ENCODE measurements around the gene PBX1.

PBX1 gene

DNA sequence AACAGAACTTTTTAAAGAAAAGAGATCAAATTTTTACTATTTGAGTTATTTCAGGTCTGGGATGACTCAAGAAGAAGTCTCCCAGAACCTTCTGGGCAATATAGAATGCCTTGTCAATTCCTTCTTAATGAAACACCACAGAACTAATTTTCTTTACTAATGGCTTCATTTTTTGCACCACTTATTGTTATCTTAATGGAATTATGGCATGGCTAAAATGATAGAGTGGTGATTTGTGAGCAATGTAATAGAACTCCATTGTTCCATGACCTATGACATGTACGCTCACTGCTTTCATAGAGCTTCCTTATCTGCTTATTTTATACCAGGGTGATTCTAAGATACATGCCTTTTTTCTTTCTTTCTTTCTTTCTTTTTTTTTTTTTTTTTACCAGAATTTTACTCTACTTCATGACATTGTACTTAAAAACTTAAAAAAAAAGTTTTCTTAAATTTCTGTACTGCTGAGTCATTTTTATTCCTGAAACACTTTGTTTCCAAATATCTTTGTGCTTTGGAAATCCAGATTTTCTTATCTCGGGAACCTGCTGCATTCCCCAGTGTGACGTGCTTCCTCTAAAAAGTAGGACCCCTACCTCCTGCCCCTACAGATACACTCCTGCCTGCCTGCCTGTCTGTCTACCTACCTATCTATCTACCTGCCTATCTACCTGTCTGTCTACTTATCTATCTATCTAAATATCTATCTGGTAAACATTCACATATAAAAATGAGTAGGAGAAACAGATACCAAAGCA lies 284.9 kb downstream of the PBX1 start:
- no peak for FAIRE-seq
- no peak for DNase-seq (ENCODE audit: insufficient read length, low spot score)

DNA sequence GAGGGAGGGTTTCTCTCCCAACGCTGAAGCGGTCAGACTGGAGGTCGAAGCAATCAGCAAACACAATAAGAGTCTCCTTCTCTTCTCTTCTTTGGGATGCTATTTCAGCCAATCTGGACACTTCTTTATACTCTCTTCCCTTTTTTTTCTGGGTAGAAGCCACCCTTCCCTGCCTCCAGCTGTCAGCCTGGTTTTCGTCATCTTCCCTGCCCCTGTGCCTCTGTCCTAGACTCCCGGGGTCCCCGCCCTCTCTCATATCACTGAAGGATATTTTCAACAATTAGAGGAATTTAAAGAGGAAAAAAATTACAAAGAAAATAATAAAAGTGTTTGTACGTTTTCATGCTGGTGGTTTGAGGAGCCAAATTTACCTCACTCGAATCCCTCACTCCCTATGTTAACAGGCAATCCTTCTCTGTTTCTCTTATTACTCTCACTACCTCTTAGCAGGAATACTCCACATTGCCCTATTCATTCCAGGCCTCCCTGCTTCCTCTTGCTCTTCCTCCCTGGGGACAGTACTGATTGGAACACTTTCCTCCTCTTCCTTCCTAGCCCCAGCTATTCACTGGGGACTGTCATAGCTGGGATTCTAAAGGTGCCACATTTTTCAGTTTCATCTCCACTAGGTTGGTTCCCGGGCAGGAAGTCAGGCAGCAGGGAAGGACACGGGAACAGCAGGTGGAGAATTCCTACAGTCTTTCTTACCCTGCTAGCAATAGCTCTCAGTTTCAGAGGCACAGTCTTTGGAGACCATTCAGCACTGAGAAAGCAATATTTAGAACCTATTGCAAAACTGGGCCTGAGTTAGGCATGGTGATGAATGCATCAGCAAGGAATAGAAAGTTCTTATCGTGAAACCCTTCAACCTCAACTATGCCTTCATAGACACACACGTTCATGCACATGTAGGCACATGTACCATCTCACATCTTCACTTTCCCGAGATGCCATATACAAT lies 288.0 kb downstream of the PBX1 start:
- DNase-seq (ENCODE audit: insufficient read length, low spot score) (no peak), FAIRE-seq (no peak)

DNA sequence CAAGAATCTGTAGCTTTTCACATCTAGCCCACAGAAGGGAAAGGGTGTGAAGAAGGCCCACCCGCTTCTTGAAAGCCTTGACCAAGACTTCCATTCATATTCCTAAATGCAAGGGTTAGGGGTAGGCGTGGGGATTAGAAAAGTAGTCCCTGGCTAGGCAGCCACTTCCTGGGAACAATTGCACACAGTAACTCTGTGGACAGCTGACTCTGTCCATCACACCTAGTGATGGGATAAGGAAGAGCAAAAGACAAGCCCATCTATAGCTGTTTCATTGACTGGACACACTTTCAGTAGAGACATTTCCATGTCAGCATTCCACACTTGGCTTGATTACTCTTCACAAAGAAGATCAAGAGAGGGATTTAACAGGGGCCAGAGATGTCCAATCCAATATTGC lies 294.2 kb downstream of the PBX1 start:
- DNase-seq (ENCODE audit: insufficient read length, low spot score) = no peak
- no peak for FAIRE-seq

DNA sequence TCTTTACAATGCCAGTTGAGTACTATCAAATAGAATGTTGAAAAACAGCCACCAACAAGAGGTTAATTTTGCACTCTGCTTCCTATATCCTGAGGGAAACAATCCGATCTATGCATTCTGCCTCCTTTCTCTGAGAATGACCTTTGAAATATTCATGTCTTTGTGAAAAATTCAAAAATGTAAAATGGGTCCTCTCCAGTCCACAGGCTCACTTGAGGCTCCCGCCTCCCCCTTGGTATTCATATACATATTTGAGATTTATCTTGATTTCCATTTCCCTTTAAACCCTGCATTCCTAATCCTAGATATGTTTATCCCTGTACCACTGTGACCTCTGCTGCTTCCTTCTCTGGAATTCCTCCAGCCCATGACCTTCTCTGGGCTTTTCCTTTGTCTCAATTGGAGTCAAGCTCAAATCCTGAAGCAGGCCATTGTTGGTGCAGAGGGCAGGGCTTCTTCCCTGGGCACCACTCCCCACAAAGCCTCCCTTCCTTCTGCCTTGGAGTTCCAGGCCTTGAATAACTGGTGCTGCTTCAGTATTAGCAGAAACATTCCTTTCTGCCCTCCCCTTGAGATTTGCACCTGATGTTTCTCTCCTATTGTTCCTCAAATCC lies 296.8 kb downstream of the PBX1 start:
- no peak for FAIRE-seq
- no peak for DNase-seq (ENCODE audit: insufficient read length, low spot score)

DNA sequence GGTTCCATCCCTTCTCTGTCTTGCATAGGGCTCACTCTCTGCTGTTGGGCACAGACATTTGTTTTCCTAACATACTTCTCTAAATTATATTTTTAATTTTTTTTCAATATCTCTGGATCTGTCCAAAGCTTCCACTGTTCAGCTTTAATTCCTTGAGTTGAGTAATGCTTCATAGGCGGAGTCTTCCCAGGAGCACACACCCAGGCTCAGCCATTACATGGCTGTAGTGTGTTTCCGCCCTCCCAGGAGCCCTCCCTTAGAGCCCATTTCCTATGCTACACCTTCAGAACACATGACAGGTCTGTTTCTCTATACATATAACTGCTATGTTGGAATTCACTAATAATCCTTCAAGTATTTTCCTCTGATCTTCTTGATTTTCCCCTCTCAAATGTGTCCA lies 297.4 kb downstream of the PBX1 start:
- no peak for FAIRE-seq

DNA sequence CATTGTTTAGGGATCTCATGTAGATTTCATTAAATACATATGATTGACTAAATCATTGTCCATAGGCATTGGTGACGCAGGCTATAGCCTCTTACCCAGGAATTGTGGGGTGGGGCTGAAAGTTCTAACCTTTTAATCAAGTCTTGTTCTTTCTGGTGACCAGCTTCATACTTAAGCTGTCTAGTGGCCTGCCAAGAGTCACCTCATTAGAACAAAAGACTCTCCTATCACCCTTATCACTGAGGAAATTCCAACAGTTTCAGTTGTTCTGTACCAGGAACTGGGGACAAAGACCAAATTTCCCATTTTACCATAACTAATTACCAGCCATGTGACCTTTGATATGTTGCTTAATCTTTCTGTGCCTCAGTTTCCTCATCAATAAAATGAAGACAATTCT lies 298.5 kb downstream of the PBX1 start:
- DNase-seq (ENCODE audit: insufficient read length, low spot score) (no peak), FAIRE-seq (no peak)

More for the DNA sequence above, 297.4 kb downstream of the PBX1 start:
- DNase-seq (ENCODE audit: insufficient read length, low spot score) = no peak

DNA sequence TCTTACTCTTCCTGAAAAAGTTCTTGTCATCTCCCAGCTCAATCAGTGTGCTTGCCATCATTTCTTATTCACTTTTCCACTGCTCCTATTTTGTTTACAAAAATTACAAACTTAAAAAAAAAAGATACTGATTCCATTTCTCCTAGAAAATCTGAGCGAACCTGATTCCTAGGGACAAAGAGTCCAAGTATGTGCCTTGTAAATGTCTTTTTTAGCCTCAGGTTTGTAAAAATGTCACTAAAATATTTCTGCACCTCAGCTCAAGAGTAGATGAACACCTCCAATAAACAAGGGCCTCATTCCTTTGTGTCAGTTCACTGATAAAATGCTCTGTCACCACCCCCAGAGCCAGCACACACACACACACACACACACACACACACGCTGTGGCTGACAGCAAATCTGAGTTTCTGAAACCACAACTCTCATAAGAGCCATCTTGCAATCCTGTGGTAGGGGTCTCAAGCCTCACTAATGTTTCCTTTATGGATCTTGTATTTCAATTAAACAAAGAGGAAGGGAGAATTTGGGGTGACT lies 299.2 kb downstream of the PBX1 start:
- DNase-seq (ENCODE audit: insufficient read length, low spot score) (no peak), FAIRE-seq (no peak)

DNA sequence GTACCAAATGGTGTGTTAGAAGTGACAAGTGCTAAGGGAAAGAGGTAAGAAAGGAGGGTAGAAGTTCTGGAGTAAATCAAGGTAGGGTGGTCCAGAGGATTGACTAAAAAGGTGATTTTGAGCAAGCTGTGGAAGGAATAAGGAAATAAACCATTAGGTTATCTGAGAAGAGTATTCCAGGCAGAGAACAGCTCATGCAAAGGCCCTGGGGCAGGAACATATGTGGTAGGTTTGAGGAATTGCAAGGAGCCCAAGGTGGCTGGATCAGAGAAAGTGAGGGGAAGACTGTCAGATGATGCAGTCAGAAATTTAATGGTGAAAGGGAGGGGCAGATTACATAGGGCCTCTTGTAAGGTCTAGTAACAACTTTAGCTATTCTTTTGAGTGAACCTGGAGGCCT lies 302.6 kb downstream of the PBX1 start:
- no peak for FAIRE-seq
- no peak for DNase-seq (ENCODE audit: insufficient read length, low spot score)

DNA sequence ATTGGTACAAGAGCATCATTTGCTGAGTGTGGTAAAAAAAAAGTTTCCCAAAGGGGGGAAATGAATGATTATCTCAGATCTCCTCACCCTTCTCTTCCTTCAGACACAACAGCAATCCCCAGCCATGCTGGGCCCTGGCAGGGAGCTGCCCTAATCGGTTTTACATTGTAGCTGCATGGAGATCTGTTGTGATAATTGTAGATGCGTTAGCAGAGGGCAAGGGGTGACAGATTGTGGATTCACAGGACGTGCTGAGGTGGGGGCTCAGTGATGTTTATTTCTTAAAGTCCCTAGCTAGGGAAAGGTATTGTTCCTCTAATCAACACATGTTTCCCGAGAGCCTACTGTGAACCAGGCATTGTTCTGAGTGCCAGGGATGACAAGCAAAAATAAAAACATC lies 304.1 kb downstream of the PBX1 start:
- FAIRE-seq (no peak), DNase-seq (ENCODE audit: insufficient read length, low spot score) (no peak)

DNA sequence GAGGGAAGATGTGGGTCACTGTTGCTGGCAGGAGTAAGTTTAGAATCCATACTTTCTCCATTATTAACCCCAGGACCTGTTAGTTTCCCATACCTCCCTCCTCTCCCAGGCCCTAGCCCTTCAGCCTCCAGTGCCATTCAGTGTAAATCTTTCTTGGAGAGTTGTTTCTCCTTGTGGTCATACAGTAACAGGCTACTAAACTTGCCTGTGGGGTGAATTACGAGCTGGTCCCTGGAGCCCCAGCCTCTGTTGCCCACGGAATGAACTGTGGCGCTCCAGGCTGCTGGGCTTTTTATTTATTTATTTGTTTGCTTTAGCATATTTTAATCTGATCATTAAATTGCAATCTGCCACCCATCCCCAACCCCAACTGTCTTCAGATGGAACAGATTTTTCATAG lies 305.2 kb downstream of the PBX1 start:
- FAIRE-seq (no peak), DNase-seq (ENCODE audit: insufficient read length, low spot score) (no peak)

DNA sequence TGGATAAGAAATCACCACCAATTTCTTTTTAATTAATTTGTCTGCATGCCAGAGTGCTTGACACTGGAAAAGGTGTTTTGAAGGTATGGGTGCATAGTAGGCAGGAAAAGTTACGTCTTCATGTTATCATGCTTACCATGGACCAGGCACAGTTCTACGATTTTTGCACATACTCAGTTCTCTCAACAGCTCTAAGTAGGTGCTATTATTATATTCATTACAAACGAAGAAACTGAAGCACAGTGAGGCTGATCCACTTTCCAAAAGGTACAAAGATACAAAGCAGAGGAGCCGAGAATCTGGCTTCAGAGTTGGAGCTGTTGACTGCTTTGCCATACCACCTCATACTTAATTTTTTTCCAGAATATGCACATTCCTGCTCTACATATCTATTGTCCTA lies 306.4 kb downstream of the PBX1 start:
- FAIRE-seq = no peak

DNA sequence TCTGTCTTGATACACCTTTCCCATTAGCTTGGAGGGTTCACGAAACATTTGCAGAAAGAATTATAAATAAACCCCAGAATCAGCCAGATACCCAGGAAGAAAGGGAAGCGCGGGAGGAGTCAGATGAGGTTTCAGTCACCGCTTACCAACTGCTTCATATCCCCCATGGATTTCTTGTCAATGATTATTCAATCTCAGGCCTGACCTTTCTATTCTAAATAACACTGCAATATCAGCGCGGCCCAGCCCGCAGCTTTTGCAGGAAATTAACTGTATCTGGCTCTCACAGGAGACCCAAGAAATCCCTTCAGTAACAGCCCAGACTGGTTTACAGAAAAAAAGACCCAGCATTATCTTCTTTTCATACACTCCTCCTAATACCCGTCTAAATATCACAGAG lies 308.6 kb downstream of the PBX1 start:
- FAIRE-seq (no peak), DNase-seq (ENCODE audit: insufficient read length, low spot score) (no peak)

More for the DNA sequence above, 306.4 kb downstream of the PBX1 start:
- DNase-seq (ENCODE audit: insufficient read length, low spot score) = no peak

DNA sequence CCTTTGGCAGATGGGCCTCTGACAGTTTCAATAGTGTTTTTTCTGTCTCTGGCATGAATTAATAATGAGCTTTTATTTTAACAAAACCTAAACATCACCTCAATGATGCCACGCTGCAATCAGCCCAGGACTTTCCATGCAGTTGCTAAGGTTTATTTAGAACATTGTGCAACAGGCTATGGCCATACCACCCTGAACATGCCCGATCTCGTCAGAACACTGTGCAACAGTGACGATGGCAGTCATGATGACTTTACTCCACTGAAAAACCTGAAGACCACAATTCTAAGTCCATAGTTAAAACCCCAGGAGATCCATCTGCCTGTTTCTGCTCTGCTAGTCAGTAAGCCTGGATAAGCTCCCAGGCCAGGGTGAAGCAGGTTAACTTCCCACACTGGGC lies 310.0 kb downstream of the PBX1 start:
- DNase-seq (ENCODE audit: insufficient read length, low spot score) (no peak), FAIRE-seq (no peak)

DNA sequence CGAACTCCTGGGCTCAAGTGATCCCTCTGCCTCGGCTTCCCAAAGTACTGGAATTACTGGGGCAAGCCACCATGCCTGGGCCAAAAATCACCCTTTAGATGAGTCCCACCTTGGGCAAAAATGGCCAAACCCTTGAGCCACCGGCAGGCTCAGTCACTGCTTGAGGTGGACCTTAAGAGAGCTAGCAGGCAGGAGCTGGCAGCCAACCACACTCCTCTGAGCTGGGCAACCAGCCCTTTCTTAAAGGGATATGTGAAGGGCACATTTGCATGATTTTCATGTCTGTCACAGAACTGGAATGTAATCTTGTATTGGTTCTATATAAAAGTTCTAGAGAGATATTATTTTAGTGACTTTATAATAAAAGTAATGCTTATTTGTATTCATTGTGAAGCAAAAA lies 316.5 kb downstream of the PBX1 start:
- FAIRE-seq = no peak
- DNase-seq (ENCODE audit: insufficient read length, low spot score) = no peak

DNA sequence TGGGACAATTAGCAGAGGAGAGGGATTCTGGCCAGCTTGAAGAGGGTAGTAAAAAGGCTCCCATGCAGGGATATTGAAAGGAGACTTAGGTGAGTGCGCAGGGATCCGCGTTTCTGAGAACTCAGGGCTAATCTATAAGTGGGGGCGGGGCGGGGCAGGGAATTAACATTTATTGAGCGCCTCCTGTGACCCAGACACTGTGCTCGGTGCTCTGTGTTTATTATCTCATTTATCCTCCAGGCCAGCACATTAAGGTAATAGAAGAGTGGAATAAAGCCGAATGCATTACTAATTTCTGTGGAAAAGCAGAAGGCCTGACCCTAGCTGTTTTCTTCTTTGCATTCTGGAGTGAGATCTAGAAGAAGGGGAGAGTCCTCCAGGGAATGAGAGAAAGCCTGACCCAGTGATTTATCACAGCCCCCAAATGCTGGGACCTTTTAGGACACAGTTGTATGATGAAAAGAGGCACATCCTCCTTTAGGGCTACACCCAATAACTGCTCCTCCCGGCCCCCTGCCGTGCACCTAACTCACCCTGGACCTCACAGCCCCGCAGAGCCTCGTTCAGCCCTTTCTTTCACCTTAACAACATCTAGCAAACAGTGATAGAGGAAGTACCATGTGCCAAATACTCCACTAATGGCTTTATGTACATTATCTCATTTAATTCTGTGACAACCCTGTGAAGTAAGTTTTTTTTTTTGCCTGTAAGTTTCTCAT lies 317.6 kb downstream of the PBX1 start:
- FAIRE-seq = no peak
- no peak for DNase-seq (ENCODE audit: insufficient read length, low spot score)

DNA sequence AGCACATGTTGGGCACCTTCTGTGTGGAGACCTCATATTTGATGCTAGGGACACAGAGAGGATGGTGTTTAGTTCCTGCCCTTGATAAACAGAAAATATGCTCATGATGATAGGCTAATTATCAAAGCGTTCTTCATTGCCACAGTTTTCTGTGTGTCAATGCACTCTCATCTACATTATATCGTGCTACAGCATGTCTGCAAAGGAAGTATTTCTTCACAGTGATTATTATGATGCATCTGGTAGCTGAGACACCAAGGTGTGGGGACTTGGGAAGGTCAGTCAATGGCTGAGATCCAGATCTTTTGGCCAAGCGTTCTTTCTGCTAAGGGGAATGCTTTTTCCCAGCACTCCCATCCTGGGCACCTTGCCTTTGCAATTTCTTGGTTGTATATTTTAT lies 321.2 kb downstream of the PBX1 start:
- FAIRE-seq = no peak
- no peak for DNase-seq (ENCODE audit: insufficient read length, low spot score)

DNA sequence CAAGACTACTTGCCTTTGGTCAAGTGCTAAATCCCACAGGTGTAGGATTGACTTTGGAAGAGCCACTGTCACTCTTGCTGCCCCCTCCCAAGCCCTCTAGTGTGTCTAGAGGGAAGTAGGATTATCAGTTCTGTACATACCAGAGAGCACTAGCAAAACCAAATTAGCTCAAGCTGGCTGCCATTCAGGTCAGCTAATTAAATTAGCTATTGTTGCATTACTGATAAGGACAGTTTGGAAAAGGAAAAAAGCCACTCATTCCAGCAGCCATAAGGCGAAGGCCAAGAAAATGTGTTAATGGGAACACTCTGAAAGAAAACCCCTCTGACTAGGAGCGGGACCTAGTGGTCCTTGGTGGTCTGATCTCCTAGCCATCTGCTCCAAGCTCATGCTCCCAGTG lies 321.7 kb downstream of the PBX1 start:
- DNase-seq (ENCODE audit: insufficient read length, low spot score) (no peak), FAIRE-seq (no peak)

DNA sequence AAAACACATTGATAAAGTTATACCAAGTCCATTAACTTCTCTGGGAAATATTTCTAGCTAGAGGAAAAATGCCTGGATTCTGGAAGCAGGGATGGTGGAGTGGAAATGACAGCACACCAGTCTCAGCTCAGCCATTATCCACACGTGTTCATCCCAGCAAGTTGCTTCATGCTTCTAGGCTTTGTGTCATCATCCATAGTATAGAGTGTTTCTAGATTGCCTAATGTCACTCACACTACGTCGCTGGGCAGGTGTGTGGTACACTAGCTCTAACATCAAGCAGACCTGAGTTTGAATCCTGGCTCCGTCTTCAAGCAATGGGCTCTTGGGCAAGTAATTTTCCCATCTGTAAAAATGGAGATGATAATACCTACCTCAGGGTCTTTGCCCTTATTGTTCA lies 326.3 kb downstream of the PBX1 start:
- FAIRE-seq = no peak
- no peak for DNase-seq (ENCODE audit: insufficient read length, low spot score)

DNA sequence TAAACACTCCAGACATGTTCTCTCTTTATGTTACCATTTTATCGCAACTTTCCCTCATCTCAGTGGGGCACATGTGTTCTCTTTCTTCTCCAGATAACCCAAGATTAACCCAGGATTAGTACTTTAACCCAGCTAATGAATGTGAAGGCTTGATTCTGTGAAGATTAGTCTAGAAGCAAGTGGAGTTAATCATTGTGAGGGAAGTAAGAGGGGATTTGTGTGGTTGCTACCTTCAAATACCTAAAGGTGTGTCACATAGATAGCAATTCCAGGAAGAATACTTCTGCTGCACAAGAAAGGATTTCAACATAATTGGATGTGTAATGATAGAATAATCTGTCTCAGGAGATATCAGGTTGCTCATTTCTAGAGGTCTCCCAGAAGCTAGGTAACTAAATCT lies 327.1 kb downstream of the PBX1 start:
- DNase-seq (ENCODE audit: insufficient read length, low spot score) = no peak
- FAIRE-seq = no peak

DNA sequence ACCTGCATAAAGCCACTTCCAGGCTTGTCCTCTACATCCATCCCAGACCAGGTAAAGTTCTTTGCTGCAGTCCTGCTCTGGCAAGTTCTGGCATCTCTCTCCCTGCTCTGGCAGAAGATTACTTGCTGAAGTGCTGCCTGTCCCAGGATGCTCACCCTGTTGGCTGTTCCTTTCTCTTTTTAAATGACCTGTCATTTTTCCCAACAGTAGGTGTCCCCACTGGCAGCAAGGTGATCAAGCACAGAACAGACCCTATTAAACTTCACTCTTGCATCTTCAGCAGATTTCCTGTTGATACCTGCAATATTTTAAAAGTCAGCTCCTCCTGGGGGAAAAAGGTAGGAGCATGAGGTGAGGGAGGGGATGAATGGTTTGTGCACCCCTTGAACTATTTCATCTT lies 332.6 kb downstream of the PBX1 start:
- no peak for DNase-seq (ENCODE audit: insufficient read length, low spot score)

More for the DNA sequence above, 332.6 kb downstream of the PBX1 start:
- FAIRE-seq = no peak
